Suprapubic skin (tissue), 4 donors: Measurements from ENCODE around the gene BMPR1B. TPM values are rescaled to one million over a fixed set of nuclear protein-coding genes. Genes with fewer than 3 reads are reported as not detected.

ENCODE experiments used
- DNase-seq, 2 donors: peaks; one replicate each; pipeline ENCODE4 v3.0.0-alpha.2; 2019; ENCODE audit warnings: low spot score in 2 of 2
- H3K27ac ChIP-seq: fragments of 200-600 bp; sonication (generic); one replicate; pipeline ENCODE4 v1.5.1; 2019
- H3K27me3 ChIP-seq: fragments of 200-600 bp; sonication (generic); one replicate; pipeline ENCODE4 v1.5.1; 2019
- H3K36me3 ChIP-seq: fragments of 200-600 bp; sonication (generic); one replicate; pipeline ENCODE4 v1.5.1; 2019
- H3K4me1 ChIP-seq: fragments of 200-600 bp; sonication (generic); one replicate; pipeline ENCODE4 v1.5.1; 2019
- H3K4me3 ChIP-seq: fragments of 200-600 bp; sonication (generic); one replicate; pipeline ENCODE4 v1.5.1; 2019; ENCODE audit warnings: mild to moderate bottlenecking
- H3K9me3 ChIP-seq: fragments of 200-600 bp; sonication (generic); one replicate; pipeline ENCODE4 v1.5.1; 2019
- CTCF ChIP-seq, 2 donors: fragments of 200-600 bp in 1 of 2; fragments of 450-650 bp in 1 of 2; sonication (generic) in 1 of 2; IDR thresholded peaks; one replicate each; pipeline ENCODE4 v1.5.1; 2016 to 2019; ENCODE audit warnings: antibody characterized with exemption in 2 of 2, mild to moderate bottlenecking in 1 of 2, moderate library complexity in 1 of 2
- EP300 ChIP-seq: sonication (generic); formaldehyde crosslinking; IDR thresholded peaks from one replicate; pipeline ENCODE4 v1.6.1; 2017; ENCODE audit warnings: antibody characterized with exemption
- POLR2A ChIP-seq, 2 donors: fragments of 450-650 bp; IDR thresholded peaks; one replicate each; pipeline ENCODE4 v1.6.1; 2017; ENCODE audit warnings: antibody characterized with exemption in 2 of 2, mild to moderate bottlenecking in 2 of 2, moderate library complexity in 2 of 2
- POLR2AphosphoS5 ChIP-seq, 3 donors: sonication (generic); formaldehyde crosslinking; IDR thresholded peaks; one replicate each; pipeline ENCODE4 v1.6.1; 2017; ENCODE audit warnings: antibody characterized with exemption in 3 of 3
- WGBS: methylation state at CpG from one replicate; pipeline ENCODE4 v1.1.5; 2018; 5-methylcytosine and 5-hydroxymethylcytosine counted together
- total RNA-seq, 4 donors: library from RNA; depleted of rRNA; stranded (reverse); fragments of >200 nt; gene quantifications; one replicate each; pipeline ENCODE4 v1.1.0, GENCODE V29; 2016

BMPR1B gene
- total RNA-seq, 4 donors from 2014 or later: 0.38 to 1.2 (median 0.75) TPM

GRCh38 chr4:94870146-94870545 lies 112.4 kb downstream of the BMPR1B start:
- Histone ChIP-seq H3K4me3 (no peak overlapping the region), H3K27ac (no peak overlapping the region), H3K36me3 (no peaks in the 10 kb centered on the region), H3K27me3 (no peaks in the 10 kb centered on the region), H3K9me3 (no peaks in the 10 kb centered on the region), H3K4me1 (no peaks in the 10 kb centered on the region)
- TF ChIP-seq POLR2A (IDR thresholded peaks at IDR 0.05) (no peak), CTCF (IDR thresholded peaks at IDR 0.05) (no peak), EP300 (no peak), POLR2AphosphoS5 (IDR thresholded peaks at IDR 0.05) (no peak)
- DNase-seq: no peak
- WGBS: 90% methylated on average over 2 of the region's 2 CpGs

GRCh38 chr4:94871644-94872305 lies 114.0 kb downstream of the BMPR1B start:
- no peak for DNase-seq
- H3K4me1 ChIP-seq: no peaks in the 10 kb centered on the region
- no peak overlapping the region for H3K4me3 ChIP-seq
- H3K36me3 ChIP-seq: no peaks in the 10 kb centered on the region
- no peaks in the 10 kb centered on the region for H3K27me3 ChIP-seq
- H3K9me3 ChIP-seq: no peaks in the 10 kb centered on the region
- 79% methylated on average over 4 of the region's 4 CpGs for WGBS
- TF ChIP-seq POLR2AphosphoS5 (IDR thresholded peaks at IDR 0.05): no peak
- no peak for TF ChIP-seq CTCF (IDR thresholded peaks at IDR 0.05)
- TF ChIP-seq EP300: no peak
- H3K27ac ChIP-seq: no peak overlapping the region

GRCh38 chr4:94877973-94878372 lies 120.2 kb downstream of the BMPR1B start:
- Histone ChIP-seq H3K4me3 (no peak overlapping the region), H3K36me3 (no peaks in the 10 kb centered on the region), H3K27ac (no peak overlapping the region), H3K4me1 (no peaks in the 10 kb centered on the region), H3K9me3 (no peaks in the 10 kb centered on the region), H3K27me3 (no peaks in the 10 kb centered on the region)
- WGBS: 80% methylated on average over 2 of the region's 2 CpGs
- no peak for DNase-seq
- TF ChIP-seq POLR2AphosphoS5 (IDR thresholded peaks at IDR 0.05) (no peak), EP300 (no peak), POLR2A (IDR thresholded peaks at IDR 0.05) (no peak), CTCF (IDR thresholded peaks at IDR 0.05) (no peak)

GRCh38 chr4:94880956-94881355 lies 123.2 kb downstream of the BMPR1B start:
- H3K4me1 ChIP-seq: no peaks in the 10 kb centered on the region
- H3K9me3 ChIP-seq: no peaks in the 10 kb centered on the region
- no peaks in the 10 kb centered on the region for H3K27me3 ChIP-seq
- H3K36me3 ChIP-seq: no peaks in the 10 kb centered on the region
- 90% methylated on average over 3 of the region's 3 CpGs for WGBS
- TF ChIP-seq POLR2AphosphoS5 (IDR thresholded peaks at IDR 0.05) (no peak), EP300 (no peak), POLR2A (IDR thresholded peaks at IDR 0.05) (no peak), CTCF (IDR thresholded peaks at IDR 0.05) (no peak)
- H3K27ac ChIP-seq: no peak overlapping the region
- no peak for DNase-seq
- H3K4me3 ChIP-seq: no peak overlapping the region

- DNase-seq: no peak
- Histone ChIP-seq H3K4me3 (no peak overlapping the region), H3K9me3 (no peaks in the 10 kb centered on the region), H3K27ac (no peak overlapping the region), H3K36me3 (no peaks in the 10 kb centered on the region), H3K27me3 (no peaks in the 10 kb centered on the region), H3K4me1 (no peaks in the 10 kb centered on the region)
- WGBS: 90% methylated on average over 2 of the region's 2 CpGs
- no peak for TF ChIP-seq CTCF (IDR thresholded peaks at IDR 0.05)
- TF ChIP-seq POLR2A (IDR thresholded peaks at IDR 0.05): no peak
- no peak for TF ChIP-seq POLR2AphosphoS5 (IDR thresholded peaks at IDR 0.05)
- TF ChIP-seq EP300: no peak
Observed at GRCh38 chr4:94882756-94883155, 125.0 kb downstream of the BMPR1B start.
